ENCODE measurements around the gene SCUBE1.

Gene SCUBE1

DNA sequence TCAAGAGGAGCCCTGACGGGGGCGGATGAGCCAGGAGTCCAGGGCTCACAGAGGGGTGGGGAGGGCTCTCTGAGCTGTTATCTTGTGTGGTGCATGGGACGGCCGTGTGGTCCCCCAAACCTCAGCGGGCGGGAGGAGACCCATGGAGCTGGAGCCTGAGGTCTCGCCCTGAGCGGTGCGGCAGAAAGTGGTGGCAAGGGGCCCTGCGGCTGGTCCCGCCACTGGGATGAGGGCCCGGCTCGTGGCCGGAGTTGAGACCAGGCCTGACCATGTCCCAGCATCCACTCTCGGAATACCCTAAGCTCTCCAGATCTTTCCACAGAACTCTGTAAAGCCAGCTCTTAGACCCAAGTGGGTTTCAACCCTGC, 133.7 kb downstream of the SCUBE1 start:
- no peak for DNase-seq

DNA sequence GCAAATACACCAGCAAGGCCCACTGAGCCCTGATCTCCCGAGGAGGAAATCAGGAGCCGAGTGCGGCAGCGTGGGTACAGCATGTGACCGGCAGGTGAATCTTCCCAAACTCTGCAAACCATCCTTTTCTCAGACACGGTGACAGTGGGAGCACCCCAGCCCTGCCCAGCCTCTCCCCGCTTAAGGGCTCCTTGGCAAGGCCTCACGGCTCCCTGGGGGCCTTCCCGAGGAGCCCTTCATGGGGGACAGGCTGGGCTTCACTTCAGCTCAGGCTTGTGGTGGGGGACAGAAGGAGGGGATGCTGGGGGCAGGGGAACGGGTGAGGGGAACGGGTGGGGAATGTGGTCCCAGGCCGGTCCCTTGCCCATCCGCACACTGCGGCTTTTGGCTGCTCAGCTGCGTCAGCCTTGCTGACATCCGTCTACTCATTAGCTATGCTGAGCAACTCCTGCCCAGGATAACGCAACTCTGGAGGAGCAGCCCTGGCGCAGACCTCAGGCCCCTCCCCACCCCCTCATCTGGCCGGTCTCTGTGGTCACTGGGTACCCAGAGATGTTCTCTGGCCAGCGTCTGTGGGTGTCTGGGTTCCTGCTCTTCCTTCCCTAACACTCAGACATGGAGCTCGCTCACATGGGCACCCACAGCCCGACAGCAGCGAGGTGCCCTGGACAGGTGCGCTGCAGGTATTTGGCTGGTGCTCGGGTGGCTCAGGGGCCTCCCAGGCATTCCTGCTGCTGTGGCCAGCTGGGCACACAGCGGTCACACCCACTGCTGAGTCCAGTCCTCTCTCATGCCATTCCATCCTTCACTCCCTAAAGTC, 134.3 kb downstream of the SCUBE1 start:
- no peak for DNase-seq

DNA sequence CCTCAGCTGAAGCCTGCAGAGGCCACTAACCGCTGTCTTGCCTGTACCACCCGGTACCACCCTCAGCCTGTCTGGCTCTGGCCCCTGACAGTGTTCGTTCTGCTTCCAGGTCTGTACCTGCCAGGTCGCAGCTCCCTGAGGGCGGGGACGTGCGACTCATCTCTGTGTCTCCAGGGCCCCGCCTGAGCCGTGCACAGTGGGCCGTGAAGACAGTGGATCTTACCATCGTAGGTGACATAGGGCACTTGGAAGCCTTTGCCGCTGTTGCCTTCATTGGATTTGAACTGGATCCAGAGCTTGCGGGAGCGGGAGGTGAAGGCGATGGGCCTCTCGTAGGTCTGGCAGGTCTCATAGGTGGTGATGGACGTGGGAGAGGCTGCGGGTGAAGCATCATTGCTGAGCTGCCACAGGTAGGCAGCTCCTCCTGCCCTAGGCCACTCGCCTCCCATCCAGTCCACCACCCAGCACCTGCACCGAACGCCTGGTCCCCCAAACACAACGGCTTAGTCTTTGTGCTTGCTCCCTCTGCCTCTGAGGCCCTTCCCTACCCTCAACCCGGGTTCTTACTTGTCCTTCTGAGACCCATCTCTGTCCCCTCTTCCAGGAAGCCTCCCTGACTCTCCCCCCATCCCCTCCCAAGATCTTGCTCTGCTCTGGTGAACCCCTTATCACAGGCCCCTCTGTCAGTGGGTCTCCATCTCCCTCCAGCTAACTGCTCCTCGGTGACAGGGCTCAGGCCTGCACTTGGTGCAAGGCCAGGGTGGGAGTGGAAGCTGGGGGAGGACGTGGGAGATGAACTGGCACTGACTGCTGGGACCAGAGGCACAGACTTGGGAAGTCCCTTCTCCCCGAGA, 135.1 kb downstream of the SCUBE1 start:
- no peak for DNase-seq

DNA sequence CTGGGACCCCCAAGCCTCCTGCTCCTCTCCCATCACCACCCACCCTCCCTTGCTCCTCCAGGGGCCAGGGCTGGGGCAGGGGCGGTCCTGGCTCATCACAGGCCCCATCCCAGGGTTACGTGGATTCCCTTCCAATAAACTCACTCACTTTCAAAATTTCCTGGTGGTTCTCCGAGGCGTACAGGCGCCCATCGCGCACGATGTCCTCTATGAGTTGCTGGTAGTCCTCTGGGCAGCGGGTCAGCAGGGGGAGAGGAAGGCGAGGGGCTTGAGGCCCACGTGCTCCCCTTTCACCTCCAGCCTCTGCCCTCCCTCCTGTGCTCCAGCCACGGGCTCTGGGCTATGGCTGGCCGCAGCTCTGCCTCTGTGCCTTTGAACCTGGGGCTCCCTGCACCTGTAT, 135.8 kb downstream of the SCUBE1 start:
- no peak for DNase-seq

DNA sequence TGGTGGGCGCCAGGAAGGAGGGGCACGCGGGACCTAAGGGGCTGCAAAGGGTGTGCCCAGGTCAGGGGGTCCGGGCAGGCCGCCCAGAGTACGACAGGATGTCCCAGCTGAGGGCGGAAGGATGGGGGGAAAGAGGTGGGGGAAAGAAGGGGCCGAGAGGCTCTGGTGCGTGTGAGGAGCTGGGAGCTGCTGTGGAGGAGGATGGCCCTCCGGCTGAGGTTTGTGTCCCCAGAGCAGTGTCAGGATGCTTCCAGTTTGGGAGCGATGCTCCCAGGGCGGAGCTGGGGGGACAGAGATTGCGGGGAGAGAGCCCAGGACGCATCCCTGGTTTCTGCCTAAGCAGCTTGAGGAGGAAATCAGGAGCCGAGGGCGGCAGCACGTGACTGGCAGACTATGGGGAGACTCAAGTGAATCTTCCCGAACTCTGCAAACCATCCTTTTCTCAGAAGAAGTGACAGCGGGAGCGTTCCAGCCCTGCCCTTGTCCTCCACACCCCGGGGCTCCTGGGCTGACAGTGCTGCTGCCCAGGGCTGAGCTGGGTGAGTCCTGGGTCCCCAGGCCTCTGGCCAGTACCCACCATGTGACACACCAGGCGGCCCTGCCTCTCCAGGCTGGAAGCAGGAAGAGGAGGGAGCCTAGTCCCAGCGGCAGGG, 136.5 kb downstream of the SCUBE1 start:
- no peak for DNase-seq

DNA sequence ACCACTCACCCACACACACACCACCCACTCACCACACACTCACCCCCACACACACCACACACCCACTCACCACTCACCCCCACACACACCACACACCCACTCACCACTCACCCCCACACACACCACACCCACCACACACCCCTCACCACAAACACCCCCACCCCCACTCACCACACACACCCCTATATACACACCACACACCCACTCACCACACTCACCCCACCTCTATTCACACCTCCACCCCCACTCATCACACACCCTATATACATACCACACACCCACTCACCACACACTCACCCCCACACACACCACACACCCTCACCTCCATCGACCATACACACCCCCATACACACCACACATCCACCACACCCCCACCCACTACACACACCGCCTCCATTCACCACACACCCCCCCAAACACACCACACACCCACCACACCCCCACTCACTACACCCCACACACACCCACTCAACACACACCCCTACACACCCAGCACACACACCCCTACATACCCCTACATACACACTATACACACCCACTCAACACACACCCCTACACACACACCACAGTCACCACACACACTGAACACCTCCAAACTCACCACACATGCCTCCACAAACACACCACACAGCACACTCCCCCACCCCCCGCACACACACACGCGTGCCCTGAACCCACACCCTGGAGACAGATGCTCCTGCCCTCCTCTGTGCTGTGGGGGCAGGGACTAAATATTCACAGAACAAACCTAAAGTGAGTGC, 137.2 kb downstream of the SCUBE1 start:
- no peak for DNase-seq

DNA sequence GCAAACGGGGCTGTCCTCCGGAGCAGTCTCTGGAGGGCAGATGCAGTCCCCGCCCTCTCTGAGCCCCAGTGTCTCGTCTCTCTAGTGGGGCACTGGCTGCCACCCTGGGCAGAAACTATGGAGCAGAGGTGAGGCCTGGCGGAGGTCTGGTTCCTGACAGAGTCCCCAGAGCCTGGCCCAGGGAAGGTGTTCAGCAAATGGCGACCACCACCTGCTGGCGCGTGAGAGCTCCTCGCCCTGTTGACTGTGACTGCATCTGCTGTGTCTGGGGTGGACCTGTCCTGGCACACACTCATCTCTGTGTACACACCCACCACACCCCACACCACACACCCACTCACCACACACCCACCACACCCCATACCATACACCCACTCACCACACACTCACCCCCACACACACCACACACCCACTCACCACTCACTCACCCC, 137.9 kb downstream of the SCUBE1 start:
- DNase-seq: no peak

DNA sequence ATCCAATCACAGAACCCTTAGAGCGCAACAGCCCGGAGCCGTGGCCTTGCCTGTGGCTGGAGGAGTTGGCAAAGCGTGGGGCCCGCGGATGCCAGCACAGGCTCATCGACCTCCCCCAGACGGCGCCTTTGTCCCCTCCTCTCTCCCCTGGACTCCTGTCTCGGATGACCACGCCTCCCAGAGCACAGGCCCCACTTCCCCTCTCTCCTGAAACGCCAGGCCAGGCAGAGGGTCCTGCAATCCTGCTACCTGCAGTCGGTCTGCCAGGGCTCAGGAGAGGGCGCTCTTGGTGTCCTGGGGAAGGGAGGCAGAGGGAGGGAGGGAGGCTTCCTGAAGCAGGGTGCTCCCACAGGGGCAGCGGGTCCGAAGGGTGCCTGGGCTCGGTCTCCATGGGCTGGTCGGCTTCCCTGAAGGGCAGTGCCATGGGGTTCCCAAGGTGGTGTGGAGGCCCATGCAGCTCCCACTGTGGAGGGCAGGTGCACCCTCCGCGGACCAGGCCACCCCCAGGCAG, 139.6 kb downstream of the SCUBE1 start:
- DNase-seq: no peak

DNA sequence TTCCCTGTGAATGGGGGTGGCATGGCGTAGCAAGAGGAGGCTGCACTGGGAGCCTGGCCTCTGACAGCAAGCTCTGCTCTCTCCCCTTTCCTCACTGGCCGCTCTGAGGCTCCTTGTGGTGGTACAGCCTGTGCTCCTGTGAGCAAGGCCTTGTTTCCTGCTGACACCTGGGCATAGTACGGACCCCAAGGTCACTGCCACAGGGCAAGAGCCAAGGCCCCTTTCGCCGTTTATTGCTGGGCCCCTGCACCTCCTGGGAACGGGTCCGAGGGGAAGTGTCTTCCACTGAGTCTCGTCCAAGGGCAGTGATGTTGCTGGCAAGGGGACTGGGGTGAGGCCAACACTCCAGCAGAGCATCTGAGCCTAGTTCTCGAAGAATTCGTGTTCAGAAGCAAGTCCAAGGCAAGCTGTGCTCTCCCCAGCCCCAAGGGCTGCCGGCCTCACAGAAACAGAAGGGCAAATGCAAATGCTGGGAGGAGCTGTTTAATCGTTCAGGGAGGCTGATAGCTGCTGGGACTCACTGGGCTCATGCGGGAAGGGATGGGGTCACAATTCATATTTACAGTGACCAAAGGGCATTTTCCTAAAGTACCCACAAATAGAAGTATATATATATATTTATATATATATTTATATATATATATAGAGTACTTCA, 140.3 kb downstream of the SCUBE1 start:
- DNase-seq: no peak

DNA sequence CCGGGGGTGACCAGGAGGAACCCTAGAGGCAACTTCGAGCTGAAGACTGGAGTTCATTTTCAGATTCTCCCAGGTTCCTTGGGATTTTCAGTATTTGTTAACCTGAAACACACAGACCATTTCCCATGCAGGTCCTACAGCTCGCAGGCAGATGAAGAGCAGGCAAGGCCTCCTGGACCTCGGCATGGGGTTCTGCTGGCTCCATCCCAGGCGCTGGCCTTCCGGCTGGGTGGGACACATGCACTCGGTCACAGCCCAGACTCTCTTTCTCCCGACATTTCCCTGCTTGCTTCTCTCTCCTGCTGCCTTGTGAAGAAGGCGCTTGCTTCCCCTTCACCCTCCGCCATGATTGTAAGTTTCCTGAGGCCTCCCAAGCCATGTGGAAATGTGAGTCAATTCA, 140.8 kb downstream of the SCUBE1 start:
- no peak for DNase-seq

DNA sequence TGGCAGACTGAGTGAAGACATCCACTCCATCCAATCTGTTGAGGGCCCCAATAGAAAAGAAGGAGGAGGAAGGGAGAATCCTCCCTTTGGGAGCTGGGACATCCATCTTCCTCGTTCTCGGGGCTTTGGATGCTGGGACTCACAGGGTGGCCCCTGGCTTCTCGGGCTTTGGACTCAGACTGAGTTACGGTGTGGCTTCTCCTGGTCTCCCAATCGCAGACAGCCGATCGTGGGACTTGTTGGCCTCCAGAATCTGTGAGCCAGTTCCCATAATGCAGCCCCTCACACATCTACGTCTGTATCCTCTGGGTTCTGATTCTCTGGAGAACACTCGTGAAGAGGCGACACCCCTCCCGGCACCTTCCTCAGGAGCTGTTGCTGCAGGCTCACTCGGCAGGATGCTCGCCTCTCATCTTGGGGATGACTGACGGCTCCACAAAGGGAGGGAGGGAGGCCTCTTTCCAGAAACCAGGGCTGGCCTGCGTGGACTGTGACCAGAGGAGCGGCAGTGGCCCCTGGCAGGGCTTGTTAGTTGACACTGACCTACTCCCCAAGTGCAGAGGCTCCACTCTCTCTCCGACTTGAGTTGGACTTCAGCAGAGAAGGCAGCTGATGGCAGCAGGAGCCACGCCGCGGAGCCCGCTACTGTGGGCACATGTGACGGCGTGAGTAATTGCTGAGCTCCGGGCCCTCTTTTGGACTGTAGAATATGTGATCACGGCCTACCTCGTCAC, 141.5 kb downstream of the SCUBE1 start:
- DNase-seq: no peak

DNA sequence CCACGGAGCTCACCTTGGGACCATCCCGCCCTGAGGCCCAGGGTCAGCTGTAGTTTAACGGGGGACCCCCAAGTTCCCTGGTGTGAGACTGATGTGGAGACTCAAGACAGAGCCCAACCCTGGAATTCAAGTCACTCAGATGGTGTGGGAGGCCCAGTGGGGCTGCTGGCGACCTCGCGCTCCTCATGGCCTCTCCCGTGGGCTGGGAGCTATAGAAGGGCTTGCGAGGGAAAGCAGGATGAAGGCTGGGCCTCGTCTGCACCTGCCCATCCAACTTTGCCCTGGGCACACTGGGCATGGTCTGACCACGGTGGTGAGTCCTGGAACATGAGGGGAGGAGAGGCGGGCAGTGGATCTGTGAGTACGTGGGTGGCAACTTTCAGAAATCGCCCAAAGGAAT, 142.6 kb downstream of the SCUBE1 start:
- DNase-seq: no peak

DNA sequence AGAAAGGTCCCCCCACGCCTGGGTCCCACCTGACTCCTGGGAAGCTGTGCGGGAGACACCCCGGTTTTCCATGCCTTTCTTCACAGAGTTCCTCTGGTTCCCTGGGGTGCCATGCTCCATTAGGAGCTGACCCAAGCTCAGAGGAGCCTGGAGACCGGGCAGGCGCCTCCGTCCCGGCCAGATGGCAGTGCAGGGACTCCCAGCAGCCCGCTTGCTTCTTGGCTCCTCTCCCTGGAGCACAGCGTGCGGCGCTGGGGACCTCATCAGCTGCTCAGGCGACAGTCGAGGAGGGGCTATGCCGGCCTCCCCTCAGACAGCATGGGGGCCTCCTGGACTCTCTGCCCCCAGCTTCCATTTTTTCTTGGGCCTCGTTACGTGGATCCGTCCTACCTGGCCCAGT, 143.1 kb downstream of the SCUBE1 start:
- DNase-seq: no peak

DNA sequence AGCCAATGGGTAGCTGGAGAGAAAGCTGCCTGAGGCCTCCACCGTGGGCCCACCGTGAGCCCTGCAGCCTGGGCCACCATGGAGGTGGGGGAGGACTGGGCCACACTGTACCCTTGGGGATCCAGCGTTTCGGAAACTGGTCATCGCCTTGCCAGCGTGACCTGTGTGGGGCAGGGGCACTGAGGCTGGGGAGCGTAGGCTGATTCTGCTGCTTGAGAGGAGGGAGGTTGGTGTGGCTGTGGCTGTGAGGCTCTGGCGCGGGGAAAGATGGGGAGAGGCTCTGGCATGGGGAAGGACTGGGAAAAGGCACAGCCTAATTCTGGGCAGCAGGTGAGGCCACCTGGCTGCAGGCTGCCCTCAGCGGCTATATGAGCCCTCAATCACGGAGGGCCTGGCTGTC, 143.6 kb downstream of the SCUBE1 start:
- DNase-seq: no peak

DNA sequence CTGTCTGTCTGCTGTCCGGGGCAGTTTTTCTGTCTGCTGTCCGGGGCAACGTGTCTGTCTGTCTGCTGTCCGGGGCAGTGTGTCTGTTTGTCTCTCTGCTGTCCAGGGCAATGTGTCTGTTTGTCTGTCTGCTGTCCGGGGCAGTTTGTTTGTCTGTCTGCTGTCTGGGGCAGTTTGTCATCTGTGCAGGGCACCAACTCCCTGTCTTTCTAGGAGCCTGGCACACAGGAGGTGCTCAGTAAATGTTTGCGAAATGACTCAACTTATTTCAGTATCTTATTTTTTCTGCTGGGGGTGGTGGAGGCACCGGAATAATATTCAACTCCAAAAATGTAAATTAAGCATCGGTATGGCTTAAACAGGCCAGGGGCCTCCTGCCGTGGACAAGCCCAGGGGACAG, 144.2 kb downstream of the SCUBE1 start:
- DNase-seq: no peak

DNA sequence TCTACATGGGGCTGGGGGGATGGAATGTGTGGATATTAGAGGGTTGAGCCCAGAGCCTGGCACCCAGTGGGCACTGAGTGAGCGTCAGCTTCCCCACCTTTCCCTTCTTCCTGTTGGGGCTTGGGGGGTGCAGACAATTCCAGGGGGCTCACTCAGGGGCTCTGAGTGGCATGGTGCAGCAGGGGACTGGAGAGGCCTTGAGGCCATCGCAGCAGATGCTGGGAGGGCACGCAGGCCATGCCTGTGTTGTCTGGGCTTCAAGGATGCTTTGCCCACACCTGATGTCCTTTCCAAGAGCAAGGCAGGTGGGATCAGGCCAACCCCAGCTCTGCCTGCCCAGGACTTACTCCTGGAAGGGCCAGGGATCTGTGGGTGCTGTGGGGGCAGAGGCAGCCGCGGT, 145.0 kb downstream of the SCUBE1 start:
- DNase-seq: no peak

DNA sequence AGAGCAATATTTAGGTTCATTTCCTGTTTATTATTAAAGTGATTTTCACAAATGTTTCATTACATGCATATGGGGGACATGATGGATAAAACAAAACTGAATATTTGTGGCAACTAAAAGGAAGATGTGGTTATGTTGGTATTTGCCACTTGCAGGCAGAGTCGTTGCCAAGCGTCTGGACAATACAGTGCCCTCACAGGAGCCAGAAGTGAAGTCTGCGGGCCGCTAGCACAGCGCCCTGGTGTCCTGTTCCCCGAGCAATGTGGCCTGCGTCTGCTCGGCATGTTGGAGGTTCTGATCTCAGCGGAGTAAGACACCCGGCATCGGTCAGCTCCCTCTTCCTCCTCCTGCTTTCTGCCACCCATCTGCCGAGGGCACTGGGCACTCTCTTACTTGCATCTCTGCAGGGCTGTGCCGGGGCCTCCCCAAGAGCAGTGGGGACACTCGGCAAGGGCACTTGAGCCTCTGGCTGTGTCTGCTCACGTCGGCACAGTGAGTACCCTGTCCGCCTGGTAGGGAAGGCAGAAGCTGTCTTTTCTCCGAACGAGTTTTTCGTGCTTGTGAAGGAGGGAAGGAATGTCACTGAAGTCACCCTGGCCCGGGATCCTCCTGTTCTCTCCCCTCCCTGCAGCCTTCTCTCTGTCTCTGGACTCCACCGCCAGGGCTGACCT, 145.8 kb downstream of the SCUBE1 start:
- DNase-seq: no peak

DNA sequence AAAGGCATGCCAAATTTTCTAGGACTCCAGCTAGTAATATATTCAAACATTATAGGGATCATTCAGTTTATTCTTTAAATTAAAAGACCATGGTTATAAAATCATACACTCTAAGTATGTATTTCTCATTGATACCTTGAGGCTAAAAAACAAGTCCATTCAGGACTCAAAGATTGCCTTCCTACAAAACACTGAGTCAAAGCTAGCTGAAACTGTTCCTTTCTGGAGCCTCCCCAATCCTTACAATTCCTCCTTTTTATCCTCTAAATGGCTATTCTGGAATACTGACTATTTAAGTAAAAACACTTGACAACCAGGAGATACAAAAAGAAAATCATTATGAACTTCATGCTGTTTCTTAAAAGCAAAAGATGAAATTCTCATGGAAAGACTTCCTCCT, 151.3 kb downstream of the SCUBE1 start:
- DNase-seq: no peak

DNA sequence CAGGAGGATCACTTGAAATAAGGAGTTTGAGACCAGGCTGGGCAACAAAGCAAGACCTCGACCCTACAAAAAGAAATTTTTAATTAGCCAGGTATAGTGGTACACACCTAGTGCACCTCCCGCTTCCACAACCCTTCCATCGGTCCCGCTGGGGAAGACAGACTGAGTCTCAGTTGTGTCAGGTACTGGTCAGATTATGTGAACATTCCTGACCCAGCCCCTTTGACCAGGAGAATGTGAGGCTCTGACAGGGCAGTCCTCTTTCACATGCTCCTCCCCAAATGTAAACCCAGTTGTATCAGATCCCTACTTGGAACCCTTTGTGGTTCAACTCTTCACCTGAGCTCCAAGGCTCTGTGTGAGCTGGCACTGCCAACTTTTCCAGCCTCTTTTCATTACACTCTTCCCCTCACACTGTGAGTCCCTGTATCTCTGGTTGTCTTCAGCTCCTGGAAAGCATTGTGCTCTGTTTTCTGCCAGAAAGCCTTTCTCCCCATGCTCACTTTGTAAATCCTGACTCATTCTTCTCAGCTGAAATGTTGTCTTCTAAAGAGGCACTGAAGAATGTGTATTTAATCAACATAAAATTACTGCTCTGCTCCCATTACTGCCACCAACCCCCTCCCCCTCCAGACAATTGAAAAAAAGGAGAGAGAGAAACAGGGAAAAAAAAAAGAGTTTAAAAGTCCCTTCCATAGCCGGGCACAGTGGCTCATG, 154.2 kb downstream of the SCUBE1 start:
- no peak for DNase-seq
